Measurements from ENCODE around the gene TMEM244.

GRCh38 chr6:129843573-129843972 lies 17.5 kb downstream of the TMEM244 start:
- TF ChIP-seq CTCF (IDR thresholded peaks at IDR 0.05), result no peak
- no peak for TF ChIP-seq POLR2A (IDR thresholded peaks at IDR 0.05)
